HCT116 (cell line): ENCODE data around the gene CACNB2. TPM values are rescaled to one million over a fixed set of nuclear protein-coding genes. Genes with fewer than 3 reads are reported as not detected.
"Not testable (repeated sequence)": the region's sequence is repeated elsewhere in the genome, so short reads cannot be mapped to it uniquely, and the experiment has no call there.

Experiments
- ATAC-seq: fragments of 200-7000 bp; cut with Tn5 transposase; 2 replicates; pipeline ENCODE4 v1.9.1; 2020; ENCODE audit warnings: mild to moderate bottlenecking, moderate library complexity
- BruUV-seq: library from RNA; stranded (reverse); fragments of 400-500 nt; replicated peaks from 2 replicates; lab custom pipeline; 2021; lab: Mats Ljungman, UMichigan
- CTCF ChIA-PET: fragments of 300-600 bp; sonication (Branson Sonifier 250); formaldehyde crosslinking; loops from one replicate; lab custom pipeline; 2021; ENCODE audit warnings: antibody characterized with exemption; lab: Charles Lee
- POLR2A ChIA-PET: fragments of 300-600, 350-600 bp; sonication (Branson Sonifier 250); formaldehyde crosslinking; loops from one replicate; lab custom pipeline; 2021; ENCODE audit warnings: antibody characterized with exemption; lab: Charles Lee
- RAD21 ChIA-PET, 2 experiments: fragments of 300-600 bp; sonication (Branson Sonifier 250); formaldehyde crosslinking; loops; one replicate each; lab custom pipeline; 2023; ENCODE audit warnings: low total read pairs in 2 of 2; ENCODE audit not compliant: uncharacterized antibody in 2 of 2, unreplicated experiment in 2 of 2, low non-redundant PET in 1 of 2; lab: Charles Lee
- DNase-seq: peaks from one replicate; pipeline ENCODE4 v3.0.0-alpha.2; 2010; ENCODE audit warnings: low read depth, low spot score
- H2AFZ ChIP-seq: fragments of 200-600 bp; shearing (Covaris generic), sonication (generic); 2 replicates; pipeline ENCODE4 v1.6.1; 2017; ENCODE audit warnings: low read depth, mixed run types, mixed read lengths, antibody characterized with exemption, low read length; ENCODE audit not compliant: poor library complexity, severe bottlenecking
- H3K27ac ChIP-seq: 2 replicates; pipeline ENCODE4 v1.5.1; 2012; ENCODE audit warnings: low read depth, low read length
- H3K27me3 ChIP-seq: fragments of 200-600 bp; sonication (generic); 2 replicates; pipeline ENCODE4 v1.6.1; 2016; ENCODE audit warnings: mixed run types, low read length, mixed read lengths; ENCODE audit not compliant: insufficient read depth
- H3K36me3 ChIP-seq, 2 experiments: fragments of 200-500 bp in 1 of 2; fragments of 200-600 bp in 1 of 2; sonication (Bioruptor generic) in 1 of 2; sonication (generic) in 1 of 2; 2 replicates each; pipeline versions ENCODE4 v1.5.1 to v1.6.1; 2014 to 2016; ENCODE audit warnings: low read length in 2 of 2, inconsistent platforms in 1 of 2, mixed read lengths in 1 of 2, mixed run types in 1 of 2; ENCODE audit not compliant: insufficient read depth in 2 of 2, control insufficient read depth in 1 of 2
- H3K4me1 ChIP-seq, 2 experiments: fragments of 200-600 bp in 1 of 2; sonication (generic) in 1 of 2; 2 replicates each; pipeline versions ENCODE4 v1.5.1 to v1.6.1; 2012 to 2017; ENCODE audit warnings: low read length in 2 of 2, inconsistent platforms in 1 of 2, mild to moderate bottlenecking in 1 of 2, mixed read lengths in 1 of 2, mixed run types in 1 of 2, moderate library complexity in 1 of 2; ENCODE audit not compliant: insufficient read depth in 2 of 2, control insufficient read depth in 1 of 2
- H3K4me2 ChIP-seq: fragments of 200-600 bp; sonication (generic); 2 replicates; pipeline ENCODE4 v1.6.1; 2017; ENCODE audit warnings: mixed run types, low read length, mixed read lengths
- H3K4me3 ChIP-seq, 2 experiments: fragments of 200-600 bp in 1 of 2; sonication (generic) in 1 of 2; replicated peaks in 1 of 2; 2 replicates each; pipeline ENCODE4 v1.5.1; 2011 to 2016; ENCODE audit warnings: low read length in 2 of 2, control low read depth in 1 of 2, low read depth in 1 of 2, mild to moderate bottlenecking in 1 of 2, mixed read lengths in 1 of 2, mixed run types in 1 of 2
- H3K79me2 ChIP-seq: fragments of 200-600 bp; sonication (generic); 2 replicates; pipeline ENCODE4 v1.6.1; 2017; ENCODE audit warnings: mild to moderate bottlenecking, mixed run types, low read length, moderate library complexity, mixed read lengths; ENCODE audit not compliant: insufficient read depth
- H3K9ac ChIP-seq: fragments of 200-600 bp; sonication (generic); 2 replicates; pipeline ENCODE4 v1.6.1; 2016; ENCODE audit warnings: low read length, mixed read lengths
- H3K9me2 ChIP-seq: fragments of 200-600 bp; sonication (generic), shearing (Covaris generic); 2 replicates; pipeline ENCODE4 v1.6.1; 2017; ENCODE audit warnings: mixed run types, mild to moderate bottlenecking, moderate library complexity; ENCODE audit not compliant: insufficient read depth
- H3K9me3 ChIP-seq, 2 experiments: fragments of 200-500 bp in 1 of 2; fragments of 200-600 bp in 1 of 2; sonication (Bioruptor generic) in 1 of 2; sonication (generic) in 1 of 2; 2 replicates each; pipeline ENCODE4 v1.6.1; 2014 to 2017; ENCODE audit warnings: low read length in 2 of 2, mixed read lengths in 2 of 2, inconsistent platforms in 1 of 2, low read depth in 1 of 2, mild to moderate bottlenecking in 1 of 2, mixed run types in 1 of 2, moderate library complexity in 1 of 2; ENCODE audit not compliant: control insufficient read depth in 1 of 2, insufficient read depth in 1 of 2
- H4K20me1 ChIP-seq: fragments of 200-600 bp; sonication (generic), shearing (Covaris generic); 2 replicates; pipeline ENCODE4 v1.6.1; 2017; ENCODE audit warnings: mixed run types, mild to moderate bottlenecking, moderate library complexity; ENCODE audit not compliant: insufficient read depth
- ATF3 ChIP-seq: IDR thresholded peaks from 2 replicates; pipeline ENCODE4 v1.6.1; 2012
- CBX3 ChIP-seq: IDR thresholded peaks from 2 replicates; pipeline ENCODE4 v1.6.1; 2012; ENCODE audit warnings: low read depth
- CEBPB ChIP-seq: IDR thresholded peaks from 2 replicates; pipeline ENCODE4 v1.6.1; 2012; ENCODE audit warnings: low read depth
- EGR1 ChIP-seq: IDR thresholded peaks from 2 replicates; pipeline ENCODE4 v1.6.1; 2012; ENCODE audit warnings: low read depth
- ELF1 ChIP-seq: IDR thresholded peaks from 2 replicates; pipeline ENCODE4 v1.6.1; 2012; ENCODE audit warnings: low read depth, borderline replicate concordance
- EZH2 ChIP-seq: fragments of 200-600 bp; sonication (generic); IDR thresholded peaks from 2 replicates; pipeline ENCODE4 v1.6.1; 2017; ENCODE audit warnings: antibody characterized with exemption, mixed run types
- EZH2phosphoT487 ChIP-seq: fragments of 200-600 bp; IDR thresholded peaks from 2 replicates; pipeline ENCODE4 v1.6.1; 2018; ENCODE audit warnings: antibody characterized with exemption, borderline replicate concordance
- FOSL1 ChIP-seq: IDR thresholded peaks from 2 replicates; pipeline ENCODE4 v1.6.1; 2012; ENCODE audit warnings: low read depth
- JUND ChIP-seq: IDR thresholded peaks from 2 replicates; pipeline ENCODE4 v1.6.1; 2012
- MAX ChIP-seq: IDR thresholded peaks from 2 replicates; pipeline ENCODE4 v1.6.1; 2012
- POLR2A ChIP-seq: IDR thresholded peaks from 2 replicates; pipeline ENCODE4 v1.7.0; 2011; ENCODE audit warnings: borderline replicate concordance; ENCODE audit not compliant: insufficient read depth, insufficient read length; ENCODE audit errors: extremely low read depth
- POLR2AphosphoS5 ChIP-seq: IDR thresholded peaks from 2 replicates; pipeline ENCODE4 v1.6.1; 2011; ENCODE audit warnings: mild to moderate bottlenecking, low read depth, low read length, moderate library complexity
- RAD21 ChIP-seq: IDR thresholded peaks from 2 replicates; pipeline ENCODE4 v1.6.1; 2012; ENCODE audit warnings: low read depth, mild to moderate bottlenecking
- SIN3A ChIP-seq: IDR thresholded peaks from 2 replicates; pipeline ENCODE4 v1.6.1; 2012; ENCODE audit warnings: low read depth
- TCF7L2 ChIP-seq: IDR thresholded peaks from 2 replicates; pipeline ENCODE4 v1.7.0; 2011; ENCODE audit warnings: borderline replicate concordance, inconsistent platforms; ENCODE audit not compliant: insufficient read depth, insufficient read length; ENCODE audit errors: extremely low read depth
- YY1 ChIP-seq: IDR thresholded peaks from 2 replicates; pipeline ENCODE4 v1.6.1; 2011; ENCODE audit warnings: low read length, low read depth, moderate library complexity, mild to moderate bottlenecking; ENCODE audit not compliant: insufficient replicate concordance; ENCODE audit errors: extremely low read depth
- ZBTB33 ChIP-seq: IDR thresholded peaks from 2 replicates; pipeline ENCODE4 v1.6.1; 2011; ENCODE audit warnings: mild to moderate bottlenecking, low read length, moderate library complexity; ENCODE audit not compliant: insufficient replicate concordance; ENCODE audit errors: extremely low read depth
- ZFX ChIP-seq: fragments of 450-650 bp; IDR thresholded peaks from 2 replicates; pipeline ENCODE4 v1.6.1; 2017
- intact Hi-C: fragments of 100-400 bp; cut with micrococcal nuclease; formaldehyde crosslinking; loops from 2 replicates; pipeline ENCODE4 v1.10.0; 2022
- total RNA-seq: library from RNA; stranded (reverse); gene quantifications from one replicate; pipeline ENCODE4 v1.2.1, GENCODE V29; 2021; ENCODE audit not compliant: unreplicated experiment

The CACNB2 gene
- total RNA-seq, 1 experiment from 2014 or later, result 0.71 TPM

DNA sequence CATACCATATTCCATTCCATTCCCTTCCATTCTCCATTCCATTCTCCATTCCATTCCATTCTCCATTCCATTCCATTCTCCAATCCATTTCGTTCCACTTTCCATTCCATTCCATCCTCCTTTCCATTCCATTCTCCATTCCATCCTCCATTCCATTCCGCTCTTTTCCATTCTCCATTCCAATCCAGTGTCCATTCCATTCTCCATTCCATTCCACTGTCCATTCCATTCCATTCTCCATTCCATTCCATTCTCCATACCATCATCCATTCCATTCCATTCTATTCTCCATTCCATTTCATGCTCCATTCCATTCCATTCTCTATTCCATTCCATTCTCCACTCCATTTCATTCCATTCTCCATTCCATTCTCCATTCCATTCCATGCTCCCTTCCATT, 430.2 kb downstream of the CACNB2 start:
- not testable (repeated sequence) for BruUV-seq, ATAC-seq, H3K4me2 ChIP-seq

GRCh38 chr10:18571076-18571475, 430.9 kb downstream of the CACNB2 start:
- no peak overlapping the region for H2AFZ ChIP-seq
- intact Hi-C loops, result no loop called here
- no peak overlapping the region for H3K9ac ChIP-seq
- no peak for ATAC-seq
- no peak overlapping the region for H3K4me2 ChIP-seq
- no peak overlapping the region for H3K4me3 ChIP-seq
- TF ChIP-seq JUND (no peak), SIN3A (no peak), ZBTB33 (no peak), YY1 (no peak), TCF7L2 (no peak), EGR1 (no peak), CEBPB (no peak), EZH2phosphoT487 (no peak), ATF3 (no peak), MAX (no peak), EZH2 (no peak), FOSL1 (no peak), POLR2A (no peak), ELF1 (no peak), ZFX (no peak), POLR2AphosphoS5 (no peak), RAD21 (no peak), CBX3 (no peak)
- H3K27me3 ChIP-seq, result no peaks in the 10 kb centered on the region
- no TSS peak for BruUV-seq
- DNase-seq, result no peak
- no peaks in the 10 kb centered on the region for H3K36me3 ChIP-seq
- ChIA-PET POLR2A (no interaction called here), CTCF (no interaction called here), RAD21 (no interaction called here)
- H3K4me1 ChIP-seq, result no peaks in the 10 kb centered on the region
- H3K9me2 ChIP-seq, result no peaks in the 10 kb centered on the region
- H3K27ac ChIP-seq, result no peak overlapping the region
- no peaks in the 10 kb centered on the region for H4K20me1 ChIP-seq
- peaks cover 25 to 32% of the 10 kb centered on the region in 2 experiments; a peak in 3 of 4 replicates for H3K9me3 ChIP-seq
- H3K79me2 ChIP-seq, result no peaks in the 10 kb centered on the region

More for the DNA sequence above, 430.2 kb downstream of the CACNB2 start:
- intact Hi-C loops, H3K27ac ChIP-seq, H3K79me2 ChIP-seq, H3K36me3 ChIP-seq, POLR2A ChIA-PET, H3K9ac ChIP-seq, RAD21 ChIA-PET, H4K20me1 ChIP-seq, H3K4me3 ChIP-seq, H3K4me1 ChIP-seq, CTCF ChIA-PET, H3K9me2 ChIP-seq, H3K27me3 ChIP-seq, H2AFZ ChIP-seq, DNase-seq: not testable (repeated sequence)
- H3K9me3 ChIP-seq, result peaks cover 28 to 34% of the 10 kb centered on the region in 2 experiments; a peak in 3 of 4 replicates
